ENCODE data around the gene CATSPER4.

CATSPER4 gene

GRCh38 chr1:26171084-26172072, 19.0 kb upstream of the CATSPER4 start, which contains the start of gene ZNF593OS:
TSS of gene ZNF593OS (minus strand) at chr1:26171832. CDS start at chr1:26171661, 171 bp downstream.
- Histone ChIP-seq H3K4me1 (ENCODE audit: control insufficient read depth in 2 of 2, insufficient read depth in 1 of 2, low read depth in 1 of 2, low read length in 2 of 2) (peaks cover 20 to 29% of the 10 kb centered on the region in 2 donors), H3K9me3 (replicated peaks in 1 of 2; ENCODE audit: control insufficient read depth in 2 of 2, insufficient read depth in 1 of 2, low read depth in 1 of 2, low read length in 2 of 2) (no peaks in the 10 kb centered on the region), H3K14ac (ENCODE audit: low read length) (no peak within 1 kb of the TSS), H2BK15ac (ENCODE audit: low read length) (peak within 1 kb of the TSS; percentile 4), H4K91ac (ENCODE audit: low read depth, low read length, poor library complexity) (no peak within 1 kb of the TSS), H3K4me3 (ENCODE audit: low read length in 2 of 2) (peak within 1 kb of the TSS; percentile 70 to 87), H3K9ac (ENCODE audit: low read depth, low read length, poor library complexity) (no peak within 1 kb of the TSS), H3K36me3 (replicated peaks in 1 of 2; ENCODE audit: control insufficient read depth in 2 of 2, insufficient read depth in 2 of 2, low read length in 2 of 2) (peaks cover 7 to 11% of the 10 kb centered on the region in 2 donors), H2BK12ac (ENCODE audit: low read length) (no peak within 1 kb of the TSS), H3K27me3 (ENCODE audit: control insufficient read depth in 3 of 3, insufficient read depth in 3 of 3, low read depth in 1 of 3, low read length in 3 of 3) (no peaks in the 10 kb centered on the region), H3K4me2 (ENCODE audit: insufficient read depth, low read length, poor library complexity, severe bottlenecking) (no peak within 1 kb of the TSS), H3K23ac (ENCODE audit: low read depth, low read length, poor library complexity) (no peak within 1 kb of the TSS), H2BK5ac (ENCODE audit: low read length) (no peak within 1 kb of the TSS), H3K4ac (ENCODE audit: low read length) (no peak within 1 kb of the TSS), H3K18ac (ENCODE audit: low read length) (no peak within 1 kb of the TSS), H2AFZ (ENCODE audit: low read length) (no peak within 1 kb of the TSS), H2BK120ac (ENCODE audit: low read depth, low read length) (no peak within 1 kb of the TSS), H3K27ac (replicated peaks; ENCODE audit: low read length) (no peak within 1 kb of the TSS), H3K79me1 (ENCODE audit: low read depth, low read length) (peaks cover 8% of the 10 kb centered on the region), H2AK5ac (ENCODE audit: low read depth, low read length) (peak within 1 kb of the TSS; percentile 86), H4K8ac (ENCODE audit: low read depth, low read length) (no peak within 1 kb of the TSS)
- no peak for DNase-seq (ENCODE audit: low spot score)
- no CpG with 5 or more reads among the region's 34 CpGs for WGBS, 2 donors (ENCODE audit: extremely low coverage in 2 of 2, insufficient read length in 2 of 2, insufficient replicate concordance in 1 of 2)

- no peak overlapping the region for H3K14ac ChIP-seq (ENCODE audit: low read length)
- no peak overlapping the region for H2BK12ac ChIP-seq (ENCODE audit: low read length)
- no peak overlapping the region for H3K9ac ChIP-seq (ENCODE audit: low read depth, low read length, poor library complexity)
- no peak overlapping the region for H4K8ac ChIP-seq (ENCODE audit: low read depth, low read length)
- H2BK15ac ChIP-seq (ENCODE audit: low read length): no peak overlapping the region
- H3K27me3 ChIP-seq (ENCODE audit: control insufficient read depth in 3 of 3, insufficient read depth in 3 of 3, low read depth in 1 of 3, low read length in 3 of 3): no peaks in the 10 kb centered on the region
- no peak overlapping the region for H2AFZ ChIP-seq (ENCODE audit: low read length)
- no CpG with 5 or more reads among the region's 8 CpGs for WGBS, 2 donors (ENCODE audit: extremely low coverage in 2 of 2, insufficient read length in 2 of 2, insufficient replicate concordance in 1 of 2)
- H3K9me3 ChIP-seq (replicated peaks in 1 of 2; ENCODE audit: control insufficient read depth in 2 of 2, insufficient read depth in 1 of 2, low read depth in 1 of 2, low read length in 2 of 2): no peaks in the 10 kb centered on the region
- H3K27ac ChIP-seq (replicated peaks; ENCODE audit: low read length): no peak overlapping the region
- no peak overlapping the region for H2AK5ac ChIP-seq (ENCODE audit: low read depth, low read length)
- peaks cover 3% of the 10 kb centered on the region for H3K79me1 ChIP-seq (ENCODE audit: low read depth, low read length)
- H3K4ac ChIP-seq (ENCODE audit: low read length): no peak overlapping the region
- peaks cover 7 to 11% of the 10 kb centered on the region in 2 donors for H3K36me3 ChIP-seq (replicated peaks in 1 of 2; ENCODE audit: control insufficient read depth in 2 of 2, insufficient read depth in 2 of 2, low read length in 2 of 2)
- H2BK5ac ChIP-seq (ENCODE audit: low read length): no peak overlapping the region
- H3K18ac ChIP-seq (ENCODE audit: low read length): no peak overlapping the region
- no peak overlapping the region for H4K91ac ChIP-seq (ENCODE audit: low read depth, low read length, poor library complexity)
- no peak overlapping the region for H2BK120ac ChIP-seq (ENCODE audit: low read depth, low read length)
- no peak overlapping the region for H3K4me2 ChIP-seq (ENCODE audit: insufficient read depth, low read length, poor library complexity, severe bottlenecking)
- no peak overlapping the region for H3K4me3 ChIP-seq (ENCODE audit: low read length in 2 of 2)
- H3K4me1 ChIP-seq (ENCODE audit: control insufficient read depth in 2 of 2, insufficient read depth in 1 of 2, low read depth in 1 of 2, low read length in 2 of 2): peaks cover 3 to 18% of the 10 kb centered on the region in 2 donors
- no peak overlapping the region for H3K23ac ChIP-seq (ENCODE audit: low read depth, low read length, poor library complexity)
- DNase-seq (ENCODE audit: low spot score): no peak
These were observed 15.1 kb upstream of the CATSPER4 start for GRCh38 chr1:26175346-26175745.

GRCh38 chr1:26177182-26177684, 13.2 kb upstream of the CATSPER4 start, which contains the start of gene CNKSR1:
TSS of gene CNKSR1 (plus strand) at chr1:26177491. CDS start at chr1:26177548, 57 bp downstream.
- no peak within 1 kb of the TSS for H3K4ac ChIP-seq (ENCODE audit: low read length)
- no peaks in the 10 kb centered on the region for H3K36me3 ChIP-seq (replicated peaks in 1 of 2; ENCODE audit: control insufficient read depth in 2 of 2, insufficient read depth in 2 of 2, low read length in 2 of 2)
- H3K4me3 ChIP-seq (ENCODE audit: low read length in 2 of 2): peak within 1 kb of the TSS in 1 of 2 donors; percentile 34
- H2AK5ac ChIP-seq (ENCODE audit: low read depth, low read length): peak within 1 kb of the TSS; percentile 20
- WGBS, 2 donors (ENCODE audit: extremely low coverage in 2 of 2, insufficient read length in 2 of 2, insufficient replicate concordance in 1 of 2): no CpG with 5 or more reads among the region's 21 CpGs
- no peaks in the 10 kb centered on the region for H3K79me1 ChIP-seq (ENCODE audit: low read depth, low read length)
- H2BK15ac ChIP-seq (ENCODE audit: low read length): no peak within 1 kb of the TSS
- no peak within 1 kb of the TSS for H2BK12ac ChIP-seq (ENCODE audit: low read length)
- no peak within 1 kb of the TSS for H2BK120ac ChIP-seq (ENCODE audit: low read depth, low read length)
- H2BK5ac ChIP-seq (ENCODE audit: low read length): no peak within 1 kb of the TSS
- no peak within 1 kb of the TSS for H3K14ac ChIP-seq (ENCODE audit: low read length)
- H4K8ac ChIP-seq (ENCODE audit: low read depth, low read length): no peak within 1 kb of the TSS
- no peak within 1 kb of the TSS for H4K91ac ChIP-seq (ENCODE audit: low read depth, low read length, poor library complexity)
- H3K9me3 ChIP-seq (replicated peaks in 1 of 2; ENCODE audit: control insufficient read depth in 2 of 2, insufficient read depth in 1 of 2, low read depth in 1 of 2, low read length in 2 of 2): no peaks in the 10 kb centered on the region
- H3K9ac ChIP-seq (ENCODE audit: low read depth, low read length, poor library complexity): no peak within 1 kb of the TSS
- H3K27me3 ChIP-seq (ENCODE audit: control insufficient read depth in 3 of 3, insufficient read depth in 3 of 3, low read depth in 1 of 3, low read length in 3 of 3): no peaks in the 10 kb centered on the region
- peaks cover 0 to 5% of the 10 kb centered on the region in 2 donors for H3K4me1 ChIP-seq (ENCODE audit: control insufficient read depth in 2 of 2, insufficient read depth in 1 of 2, low read depth in 1 of 2, low read length in 2 of 2)
- H3K27ac ChIP-seq (replicated peaks; ENCODE audit: low read length): no peak within 1 kb of the TSS
- no peak for DNase-seq (ENCODE audit: low spot score)
- H3K4me2 ChIP-seq (ENCODE audit: insufficient read depth, low read length, poor library complexity, severe bottlenecking): peak within 1 kb of the TSS; percentile 21
- peak within 1 kb of the TSS; percentile 94 for H3K18ac ChIP-seq (ENCODE audit: low read length)
- H2AFZ ChIP-seq (ENCODE audit: low read length): no peak within 1 kb of the TSS
- H3K23ac ChIP-seq (ENCODE audit: low read depth, low read length, poor library complexity): peak within 1 kb of the TSS; percentile 59

GRCh38 chr1:26180010-26180506, 10.3 kb upstream of the CATSPER4 start:
- Histone ChIP-seq H3K4me2 (ENCODE audit: insufficient read depth, low read length, poor library complexity, severe bottlenecking) (no peak overlapping the region), H3K9me3 (replicated peaks in 1 of 2; ENCODE audit: control insufficient read depth in 2 of 2, insufficient read depth in 1 of 2, low read depth in 1 of 2, low read length in 2 of 2) (no peaks in the 10 kb centered on the region), H4K91ac (ENCODE audit: low read depth, low read length, poor library complexity) (no peak overlapping the region), H3K36me3 (replicated peaks in 1 of 2; ENCODE audit: control insufficient read depth in 2 of 2, insufficient read depth in 2 of 2, low read length in 2 of 2) (no peaks in the 10 kb centered on the region), H3K23ac (ENCODE audit: low read depth, low read length, poor library complexity) (no peak overlapping the region), H3K4me3 (ENCODE audit: low read length in 2 of 2) (no peak overlapping the region), H3K4me1 (ENCODE audit: control insufficient read depth in 2 of 2, insufficient read depth in 1 of 2, low read depth in 1 of 2, low read length in 2 of 2) (peaks cover 0 to 5% of the 10 kb centered on the region in 2 donors), H3K27ac (replicated peaks; ENCODE audit: low read length) (no peak overlapping the region), H2BK15ac (ENCODE audit: low read length) (no peak overlapping the region), H2BK12ac (ENCODE audit: low read length) (no peak overlapping the region), H4K8ac (ENCODE audit: low read depth, low read length) (no peak overlapping the region), H3K27me3 (ENCODE audit: control insufficient read depth in 3 of 3, insufficient read depth in 3 of 3, low read depth in 1 of 3, low read length in 3 of 3) (no peaks in the 10 kb centered on the region), H3K14ac (ENCODE audit: low read length) (no peak overlapping the region), H3K9ac (ENCODE audit: low read depth, low read length, poor library complexity) (no peak overlapping the region), H3K18ac (ENCODE audit: low read length) (no peak overlapping the region), H2AK5ac (ENCODE audit: low read depth, low read length) (no peak overlapping the region), H3K79me1 (ENCODE audit: low read depth, low read length) (no peaks in the 10 kb centered on the region), H3K4ac (ENCODE audit: low read length) (no peak overlapping the region), H2AFZ (ENCODE audit: low read length) (no peak overlapping the region), H2BK5ac (ENCODE audit: low read length) (peak overlapping the region; percentile 55), H2BK120ac (ENCODE audit: low read depth, low read length) (no peak overlapping the region)
- WGBS, 2 donors (ENCODE audit: extremely low coverage in 2 of 2, insufficient read length in 2 of 2, insufficient replicate concordance in 1 of 2): no CpG with 5 or more reads among the region's 4 CpGs
- DNase-seq (ENCODE audit: low spot score): no peak
